Thoracic aorta (tissue), 2 donors: ENCODE results near the gene ZMYND8. TPM values are rescaled to one million over a fixed set of nuclear protein-coding genes. Genes with fewer than 3 reads are reported as not detected.
"Not testable (repeated sequence)": the region's sequence is repeated elsewhere in the genome, so short reads cannot be mapped to it uniquely, and the experiment has no call there.

Source experiments
- ATAC-seq: fragments of 150-250 bp; one replicate; pipeline ENCODE4 v1.8.0; 2017; ENCODE audit warnings: low read depth; ENCODE audit not compliant: insufficient number of reproducible peaks, low FRiP score
- DNase-seq: peaks from one replicate; pipeline ENCODE4 v3.0.0-alpha.2; 2020; ENCODE audit warnings: low spot score
- H3K27ac ChIP-seq, 2 donors: fragments of 200-600 bp; sonication (generic); 1 replicate in 1 of 2; 2 replicates in 1 of 2; pipeline ENCODE4 v1.5.1; 2016; ENCODE audit warnings: mild to moderate bottlenecking in 2 of 2, moderate library complexity in 2 of 2
- H3K27me3 ChIP-seq: fragments of 200-600 bp; sonication (generic); replicated peaks from 2 replicates; pipeline ENCODE4 v1.6.0; 2016; ENCODE audit warnings: mild to moderate bottlenecking; ENCODE audit not compliant: insufficient read depth
- H3K36me3 ChIP-seq: fragments of 200-600 bp; sonication (generic); one replicate; pipeline ENCODE4 v1.5.1; 2016
- H3K4me1 ChIP-seq, 2 donors: fragments of 200-600 bp; sonication (generic); 1 replicate in 1 of 2; 2 replicates in 1 of 2; pipeline versions ENCODE4 v1.5.1 to v1.6.0; 2016; ENCODE audit warnings: low read depth in 2 of 2, mild to moderate bottlenecking in 1 of 2; ENCODE audit not compliant: control insufficient read depth in 1 of 2
- H3K4me3 ChIP-seq: fragments of 200-600 bp; sonication (generic); 2 replicates; pipeline ENCODE4 v1.5.1; 2016; ENCODE audit warnings: mild to moderate bottlenecking
- H3K9me3 ChIP-seq: fragments of 200-600 bp; sonication (generic); 2 replicates; pipeline ENCODE4 v1.5.1; 2016
- CTCF ChIP-seq: fragments of 200-600 bp; sonication (generic); IDR thresholded peaks from one replicate; pipeline ENCODE4 v1.5.1; 2019; ENCODE audit warnings: antibody characterized with exemption
- total RNA-seq, 2 donors: library from RNA; depleted of rRNA; stranded (reverse); fragments of >200 nt; gene quantifications; one replicate each; pipeline versions ENCODE4 v1.1.0 to v1.2.3, GENCODE V29; 2016

ZMYND8 gene
- total RNA-seq, 2 donors from 2014 or later: 17.9 to 27.2 TPM

GRCh38 chr20:47368301-47368700, 11.8 kb upstream of the ZMYND8 start:
- TF ChIP-seq CTCF: no peak
- Histone ChIP-seq H3K9me3 (no peaks in the 10 kb centered on the region), H3K27me3 (no peaks in the 10 kb centered on the region), H3K4me3 (no peak overlapping the region), H3K27ac (no peak overlapping the region), H3K4me1 (peaks cover 0 to 5% of the 10 kb centered on the region in 2 donors), H3K36me3 (no peaks in the 10 kb centered on the region)
- no peak for DNase-seq
- ATAC-seq: no peak

GRCh38 chr20:47366301-47366700, 9.8 kb upstream of the ZMYND8 start:
- peaks cover 3 to 16% of the 10 kb centered on the region in 2 donors for H3K4me1 ChIP-seq
- not testable (repeated sequence) for ATAC-seq, H3K27ac ChIP-seq, DNase-seq, H3K27me3 ChIP-seq, H3K4me3 ChIP-seq, H3K9me3 ChIP-seq, H3K36me3 ChIP-seq

GRCh38 chr20:47365023-47365764, 8.7 kb upstream of the ZMYND8 start:
- H3K4me3 ChIP-seq: no peak overlapping the region
- no peaks in the 10 kb centered on the region for H3K36me3 ChIP-seq
- H3K9me3 ChIP-seq: no peaks in the 10 kb centered on the region
- H3K27ac ChIP-seq: no peak overlapping the region
- H3K27me3 ChIP-seq: no peaks in the 10 kb centered on the region
- no peak for ATAC-seq
- no peak for TF ChIP-seq CTCF
- DNase-seq: no peak
- H3K4me1 ChIP-seq: peaks cover 13 to 25% of the 10 kb centered on the region in 2 donors

GRCh38 chr20:47362361-47363219, 6.1 kb upstream of the ZMYND8 start:
- no peaks in the 10 kb centered on the region for H3K27me3 ChIP-seq
- peaks cover 35 to 52% of the 10 kb centered on the region in 2 donors for H3K4me1 ChIP-seq
- no peaks in the 10 kb centered on the region for H3K9me3 ChIP-seq
- ATAC-seq (no peak), DNase-seq (no peak)
- H3K27ac ChIP-seq: peak overlapping the region; percentile 97 to 100
- H3K36me3 ChIP-seq: no peaks in the 10 kb centered on the region
- no peak for TF ChIP-seq CTCF
- no peak overlapping the region for H3K4me3 ChIP-seq

GRCh38 chr20:47361057-47361915, 4.8 kb upstream of the ZMYND8 start:
- Histone ChIP-seq H3K36me3 (no peaks in the 10 kb centered on the region), H3K9me3 (no peaks in the 10 kb centered on the region), H3K4me3 (peak overlapping the region; percentile 40), H3K4me1 (peaks cover 47 to 65% of the 10 kb centered on the region in 2 donors), H3K27me3 (no peaks in the 10 kb centered on the region), H3K27ac (peak overlapping the region; percentile 97 to 100)
- DNase-seq (no peak), ATAC-seq (no peak)
- TF ChIP-seq CTCF: no peak
